ENCODE results near the gene XPA.

The XPA gene

GRCh38 chr9:97635026-97635425 is 62.1 kb downstream of the XPA start:
- H3K36me3 ChIP-seq (replicated peaks; ENCODE audit: insufficient read depth, low read length): 0 out of 2 replicates have a peak, but pooled peaks cover 1% of the 10 kb centered on the region
- TF ChIP-seq EZH2 (optimal IDR thresholded peaks at IDR 0.05; ENCODE audit: low read depth, low read length): no peak
- TF ChIP-seq CTCF (IDR thresholded peaks at IDR 0.05; ENCODE audit: low read length): no peak
- TF ChIP-seq EZH2phosphoT487 (IDR thresholded peaks at IDR 0.05; ENCODE audit: low read length): no peak
- no peaks in the 10 kb centered on the region for H3K9me2 ChIP-seq (replicated peaks; ENCODE audit: insufficient read depth, low read length)
- H3K9me3 ChIP-seq (replicated peaks; ENCODE audit: insufficient read depth, low read length): no peaks in the 10 kb centered on the region
- H3K27me3 ChIP-seq (replicated peaks; ENCODE audit: insufficient read depth, low read length): no peaks in the 10 kb centered on the region
- no peak overlapping the region for H3K27ac ChIP-seq (ENCODE audit: low read length)
- H3K9ac ChIP-seq (ENCODE audit: low read length): peak overlapping the region; percentile 91; the same call in 1 of the 2 replicates
- peaks cover 11% of the 10 kb centered on the region for H3K4me1 ChIP-seq (ENCODE audit: low read length)
- peak overlapping the region; percentile 93 for H3K4me3 ChIP-seq (ENCODE audit: low read length)
- no peak overlapping the region for H2AFZ ChIP-seq (ENCODE audit: low read length)
- H4K20me1 ChIP-seq (ENCODE audit: insufficient read depth, low read length): peaks cover 21% of the 10 kb centered on the region
- H3K4me2 ChIP-seq (ENCODE audit: low read depth, low read length): peak overlapping the region; percentile 83
- H3F3A ChIP-seq (ENCODE audit: insufficient read depth, low read length): peaks cover 27% of the 10 kb centered on the region
- no peak for DNase-seq
- peaks cover 84% of the 10 kb centered on the region for H3K79me2 ChIP-seq (ENCODE audit: low read length)

GRCh38 chr9:97633859-97634490 is 63.2 kb downstream of the XPA start:
- peak overlapping the region; percentile 67 for H2AFZ ChIP-seq (ENCODE audit: low read length)
- H3K4me3 ChIP-seq (ENCODE audit: low read length): peak overlapping the region; percentile 93
- H3K9me2 ChIP-seq (replicated peaks; ENCODE audit: insufficient read depth, low read length): no peaks in the 10 kb centered on the region
- no peaks in the 10 kb centered on the region for H3K36me3 ChIP-seq (replicated peaks; ENCODE audit: insufficient read depth, low read length)
- peak overlapping the region; percentile 83 for H3K4me2 ChIP-seq (ENCODE audit: low read depth, low read length)
- no peak for TF ChIP-seq CTCF (IDR thresholded peaks at IDR 0.05; ENCODE audit: low read length)
- TF ChIP-seq EZH2 (optimal IDR thresholded peaks at IDR 0.05; ENCODE audit: low read depth, low read length): no peak
- TF ChIP-seq EZH2phosphoT487 (IDR thresholded peaks at IDR 0.05; ENCODE audit: low read length): no peak
- peak; percentile 33 for DNase-seq
- peaks cover 11% of the 10 kb centered on the region; the same call in 1 of the 2 replicates for H4K20me1 ChIP-seq (ENCODE audit: insufficient read depth, low read length)
- peaks cover 27% of the 10 kb centered on the region for H3F3A ChIP-seq (ENCODE audit: insufficient read depth, low read length)
- peaks cover 75% of the 10 kb centered on the region for H3K79me2 ChIP-seq (ENCODE audit: low read length)
- peak overlapping the region; percentile 91 for H3K9ac ChIP-seq (ENCODE audit: low read length)
- no peaks in the 10 kb centered on the region for H3K9me3 ChIP-seq (replicated peaks; ENCODE audit: insufficient read depth, low read length)
- peak overlapping the region; percentile 97 for H3K27ac ChIP-seq (ENCODE audit: low read length)
- peaks cover 12% of the 10 kb centered on the region for H3K4me1 ChIP-seq (ENCODE audit: low read length)
- H3K27me3 ChIP-seq (replicated peaks; ENCODE audit: insufficient read depth, low read length): no peaks in the 10 kb centered on the region

GRCh38 chr9:97632985-97633858 is 63.9 kb downstream of the XPA start, which contains the start of the genes NCBP1 and TSTD2:
TSS of gene NCBP1 (plus strand) at chr9:97633821. CDS start at chr9:97633882, 61 bp downstream.
TSS of gene TSTD2 (minus strand) at chr9:97633368. CDS start at chr9:97627562, 5,806 bp downstream.
- peaks cover 27% of the 10 kb centered on the region for H3F3A ChIP-seq (ENCODE audit: insufficient read depth, low read length)
- DNase-seq: peak; percentile 99
- H3K9me2 ChIP-seq (replicated peaks; ENCODE audit: insufficient read depth, low read length): no peaks in the 10 kb centered on the region
- peak within 1 kb of the TSS; percentile 93 for H3K4me3 ChIP-seq (ENCODE audit: low read length)
- peak within 1 kb of the TSS; percentile 67 for H2AFZ ChIP-seq (ENCODE audit: low read length)
- peak within 1 kb of the TSS; percentile 91 for H3K9ac ChIP-seq (ENCODE audit: low read length)
- no peaks in the 10 kb centered on the region for H3K36me3 ChIP-seq (replicated peaks; ENCODE audit: insufficient read depth, low read length)
- TF ChIP-seq EZH2phosphoT487 (IDR thresholded peaks at IDR 0.05; ENCODE audit: low read length) (no peak), EZH2 (optimal IDR thresholded peaks at IDR 0.05; ENCODE audit: low read depth, low read length) (no peak), CTCF (IDR thresholded peaks at IDR 0.05; ENCODE audit: low read length) (no peak)
- no peaks in the 10 kb centered on the region for H3K27me3 ChIP-seq (replicated peaks; ENCODE audit: insufficient read depth, low read length)
- peaks cover 18% of the 10 kb centered on the region for H3K4me1 ChIP-seq (ENCODE audit: low read length)
- peak within 1 kb of the TSS; percentile 97 for H3K27ac ChIP-seq (ENCODE audit: low read length)
- no peaks in the 10 kb centered on the region for H3K9me3 ChIP-seq (replicated peaks; ENCODE audit: insufficient read depth, low read length)
- peak within 1 kb of the TSS; percentile 87 for H3K4me2 ChIP-seq (ENCODE audit: low read depth, low read length)
- peaks cover 72% of the 10 kb centered on the region for H3K79me2 ChIP-seq (ENCODE audit: low read length)
- peaks cover 3% of the 10 kb centered on the region; the same call in 1 of the 2 replicates for H4K20me1 ChIP-seq (ENCODE audit: insufficient read depth, low read length)
